HEK293 (cell line): ENCODE results near the gene C6orf89.

Source experiments
- CTCF ChIA-PET: fragments of 350-600 bp; formaldehyde crosslinking; extraction: SDS; loops from one replicate; lab custom pipeline; 2021; ENCODE audit warnings: antibody characterized with exemption; lab: Yijun Ruan, JAX
- POLR2A ChIA-PET: fragments of 300-600 bp; formaldehyde crosslinking; extraction: SDS; loops from one replicate; lab custom pipeline; 2020; ENCODE audit warnings: antibody characterized with exemption, inconsistent platforms; lab: Yijun Ruan, JAX
- H3K27ac ChIP-seq: fragments of 200-500 bp; sonication (Bioruptor generic); 2 replicates; pipeline ENCODE4 v1.5.1; 2014; ENCODE audit warnings: low read depth, low read length, control low read depth, inconsistent platforms; ENCODE audit errors: extremely low read depth
- H3K36me3 ChIP-seq, 2 experiments: fragments of 200-500 bp in 1 of 2; sonication (Bioruptor generic) in 1 of 2; 1 replicate in 1 of 2; 2 replicates in 1 of 2; pipeline ENCODE4 v1.5.1; 2014 to 2017; ENCODE audit warnings: inconsistent platforms in 2 of 2, low read length in 2 of 2; ENCODE audit not compliant: control insufficient read depth in 2 of 2, insufficient read depth in 1 of 2
- H3K4me1 ChIP-seq: fragments of 200-500 bp; sonication (Bioruptor generic); 2 replicates; pipeline ENCODE4 v1.5.1; 2014; ENCODE audit warnings: mild to moderate bottlenecking, low read length, inconsistent platforms; ENCODE audit not compliant: control insufficient read depth, insufficient read depth
- H3K4me3 ChIP-seq: 2 replicates; pipeline ENCODE4 v1.5.1; 2011; ENCODE audit warnings: low read depth, mild to moderate bottlenecking, control low read depth, low read length, moderate library complexity
- H3K9me3 ChIP-seq: fragments of 200-500 bp; sonication (Bioruptor generic); 2 replicates; pipeline ENCODE4 v1.5.1; 2014; ENCODE audit warnings: low read depth, low read length, inconsistent platforms; ENCODE audit not compliant: control insufficient read depth, insufficient read depth
- PRDM10 ChIP-seq: fragments of 450-650 bp; formaldehyde crosslinking; IDR thresholded peaks from 2 replicates; pipeline ENCODE4 v1.5.1; 2016; ENCODE audit warnings: missing biosample characterization, missing genetic modification characterization
- PRDM4 ChIP-seq: fragments of 450-650 bp; formaldehyde crosslinking; IDR thresholded peaks from 2 replicates; pipeline ENCODE4 v1.5.1; 2017; ENCODE audit warnings: missing biosample characterization, missing genetic modification characterization
- SETDB1 ChIP-seq: IDR thresholded peaks from one replicate; pipeline ENCODE4 v1.6.1; 2017; ENCODE audit warnings: mild to moderate bottlenecking, low read length, moderate library complexity, mixed read lengths; ENCODE audit not compliant: insufficient read length
- ZBTB17 ChIP-seq: fragments of 450-650 bp; formaldehyde crosslinking; IDR thresholded peaks from 2 replicates; pipeline ENCODE4 v1.5.1; 2016; ENCODE audit warnings: missing biosample characterization, missing genetic modification characterization
- ZNF18 ChIP-seq: fragments of 450-650 bp; formaldehyde crosslinking; IDR thresholded peaks from 2 replicates; pipeline ENCODE4 v1.5.1; 2016; ENCODE audit warnings: missing biosample characterization, missing genetic modification characterization
- ZNF274 ChIP-seq, 2 experiments: fragments of 200-500 bp in 1 of 2; fragments of 450-650 bp in 1 of 2; sonication (Bioruptor generic) in 1 of 2; formaldehyde crosslinking in 1 of 2; IDR thresholded peaks; 2 replicates each; pipeline versions ENCODE4 v1.5.1 to v1.6.1; 2014 to 2016; ENCODE audit warnings: borderline replicate concordance in 1 of 2, inconsistent platforms in 1 of 2, low read length in 1 of 2, missing biosample characterization in 1 of 2, missing genetic modification characterization in 1 of 2
- ZNF335 ChIP-seq: fragments of 450-650 bp; formaldehyde crosslinking; conservative IDR thresholded peaks from 2 replicates; pipeline ENCODE4 v1.5.1; 2016; ENCODE audit warnings: missing biosample characterization, missing genetic modification characterization
- ZNF362 ChIP-seq: fragments of 450-650 bp; formaldehyde crosslinking; IDR thresholded peaks from 2 replicates; pipeline ENCODE4 v1.5.1; 2016; ENCODE audit warnings: missing biosample characterization, missing genetic modification characterization
- ZNF394 ChIP-seq: fragments of 450-650 bp; formaldehyde crosslinking; IDR thresholded peaks from 2 replicates; pipeline ENCODE4 v1.5.1; 2016; ENCODE audit warnings: missing biosample characterization, missing genetic modification characterization, mild to moderate bottlenecking, moderate library complexity, borderline replicate concordance
- ZNF423 ChIP-seq: fragments of 450-650 bp; formaldehyde crosslinking; IDR thresholded peaks from 2 replicates; pipeline ENCODE4 v1.5.1; 2016; ENCODE audit warnings: missing biosample characterization, missing genetic modification characterization
- ZNF449 ChIP-seq: fragments of 450-650 bp; formaldehyde crosslinking; IDR thresholded peaks from 2 replicates; pipeline ENCODE4 v1.5.1; 2017; ENCODE audit warnings: missing biosample characterization, mild to moderate bottlenecking, missing genetic modification characterization, moderate library complexity
- ZNF561 ChIP-seq: fragments of 450-650 bp; IDR thresholded peaks from 2 replicates; pipeline ENCODE4 v1.5.1; 2018; ENCODE audit warnings: missing biosample characterization, missing genetic modification characterization, borderline replicate concordance
- ZNF654 ChIP-seq: fragments of 450-650 bp; formaldehyde crosslinking; IDR thresholded peaks from 2 replicates; pipeline ENCODE4 v1.5.1; 2016; ENCODE audit warnings: low read depth, missing biosample characterization, missing genetic modification characterization
- ZNF692 ChIP-seq: fragments of 450-650 bp; formaldehyde crosslinking; IDR thresholded peaks from 2 replicates; pipeline ENCODE4 v1.5.1; 2016; ENCODE audit warnings: missing biosample characterization, missing genetic modification characterization
- ZNF704 ChIP-seq: fragments of 450-650 bp; formaldehyde crosslinking; IDR thresholded peaks from 2 replicates; pipeline ENCODE4 v1.5.1; 2016; ENCODE audit warnings: missing biosample characterization, missing genetic modification characterization
- ZNF843 ChIP-seq: fragments of 450-650 bp; formaldehyde crosslinking; IDR thresholded peaks from 2 replicates; pipeline ENCODE4 v1.5.1; 2016; ENCODE audit warnings: missing biosample characterization, missing genetic modification characterization

The C6orf89 gene

GRCh38 chr6:36886950-36887618, 1.3 kb downstream of the C6orf89 start:
- Histone ChIP-seq H3K4me1 (peaks cover 3% of the 10 kb centered on the region; the same call in 1 of the 2 replicates), H3K27ac (no peak overlapping the region), H3K9me3 (no peaks in the 10 kb centered on the region)
- TF ChIP-seq ZNF362: 0 out of 2 replicates have a peak, but pooled peaks have one; percentile 17
- no peak for TF ChIP-seq ZNF843 (tag by site-specific recombination)
- TF ChIP-seq PRDM10 (tag by site-specific recombination): peak; percentile 70
- peak; percentile 94 for TF ChIP-seq ZNF18
- TF ChIP-seq ZNF449 (tag by site-specific recombination): no peak
- TF ChIP-seq SETDB1: no peak
- TF ChIP-seq ZNF423 (tag by site-specific recombination): no peak
- TF ChIP-seq ZNF704: no peak
- TF ChIP-seq PRDM4 (tag by site-specific recombination): no peak
- TF ChIP-seq ZNF654 (tag by site-specific recombination): no peak
- TF ChIP-seq ZBTB17 (tag by site-specific recombination): 0 out of 2 replicates have a peak, but pooled peaks have one; percentile 17
- no peak for TF ChIP-seq ZNF561
- no peak for TF ChIP-seq ZNF692 (tag by site-specific recombination)
- TF ChIP-seq ZNF335 (tag by site-specific recombination): peak; percentile 52
- TF ChIP-seq ZNF274 (IDR thresholded peaks at IDR 0.05; ENCODE audit: low read length): no peak
- no peak for TF ChIP-seq ZNF274 (tag by site-specific recombination; IDR thresholded peaks at IDR 0.05; ENCODE audit: borderline replicate concordance)
- peak; percentile 30; the same call in 1 of the 2 replicates for TF ChIP-seq ZNF394 (tag by site-specific recombination)
- TF ChIP-seq, all 188 proteins: peak for 6
- ChIA-PET CTCF (interaction anchor here (16.0 kb wide), 1 partner anchor 130 kb away, joined by 216 read pairs; no protein-coding TSS in a partner anchor), POLR2A (interaction anchor here (0.7 kb wide), 1 partner anchor 10 kb away, joined by 3 read pairs; no protein-coding TSS in a partner anchor)
- Histone ChIP-seq H3K4me3 (no peak overlapping the region; the same call in 1 of the 2 replicates), H3K36me3 (no peaks in the 10 kb centered on the region)
